ENCODE results near the gene CACNA2D4.
"Not testable (repeated sequence)": the region's sequence is repeated elsewhere in the genome, so short reads cannot be mapped to it uniquely, and the experiment has no call there.

CACNA2D4 gene

DNA sequence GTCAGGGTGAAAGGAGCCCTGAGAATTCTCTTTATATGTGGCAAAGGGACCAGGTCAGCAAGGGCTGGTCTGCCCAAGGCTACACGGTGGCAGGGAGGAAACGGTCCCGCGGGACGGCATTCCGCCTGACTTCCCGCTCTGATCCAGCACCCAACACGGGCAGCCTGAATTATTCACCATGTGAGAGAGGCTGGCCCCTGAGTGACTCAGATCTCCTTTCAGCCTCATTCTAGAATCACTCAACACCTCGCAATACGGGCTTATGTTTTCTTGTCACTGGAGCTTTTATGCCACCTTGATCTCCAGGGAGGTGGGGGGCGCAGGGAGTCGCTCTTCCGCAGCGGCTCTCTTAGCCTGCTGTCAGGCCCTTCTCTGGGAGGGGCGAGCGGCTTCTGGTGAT is 89.6 kb downstream of the CACNA2D4 start:
- DNase-seq = no peak

DNA sequence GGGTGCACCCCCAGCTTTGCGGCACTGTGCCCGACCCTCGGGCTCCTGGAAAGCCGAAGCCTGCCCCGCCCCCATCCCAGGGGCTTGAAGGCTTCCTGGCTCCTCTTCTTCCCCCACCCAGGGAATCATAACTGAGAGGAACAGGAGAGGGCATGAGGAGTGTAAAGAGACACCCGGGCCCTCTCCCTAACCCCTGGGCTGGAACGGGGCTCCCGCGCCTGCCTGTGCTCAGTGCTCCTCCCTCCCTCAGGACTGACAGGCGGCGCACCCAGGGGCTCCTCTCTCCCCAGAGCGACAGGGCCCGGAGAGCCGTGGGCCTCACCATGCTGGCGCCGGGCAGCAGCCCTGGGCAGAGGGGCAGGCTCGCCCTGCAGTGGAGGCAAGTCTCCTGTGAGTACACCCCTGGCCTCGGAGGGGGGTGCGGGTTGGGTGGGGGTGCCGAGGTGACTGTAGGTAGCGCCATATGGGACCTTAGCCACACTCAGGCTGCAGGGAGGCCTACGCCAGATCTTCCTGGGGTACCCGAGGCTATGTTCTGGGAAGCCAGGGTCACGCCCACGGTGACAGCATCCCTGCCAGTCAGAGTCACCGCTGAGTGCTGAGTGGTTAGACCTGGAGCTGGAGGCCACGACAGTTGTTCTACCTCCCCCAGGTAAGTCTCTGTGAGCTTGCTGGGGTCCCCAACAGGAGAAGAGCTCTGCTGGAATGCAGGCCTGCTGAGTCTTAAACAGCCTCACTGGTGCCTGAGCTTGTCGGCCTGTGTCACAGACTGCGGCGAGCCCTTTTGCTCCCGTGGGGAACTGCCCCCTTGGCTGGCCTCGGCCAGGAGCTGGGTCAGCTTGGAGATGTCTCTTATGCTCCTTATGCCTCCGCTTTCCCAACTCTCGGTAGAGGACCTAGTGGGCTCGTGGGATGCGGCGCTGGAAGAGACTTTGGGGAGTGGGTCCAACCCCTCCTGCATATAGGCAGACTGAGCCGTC is 90.3 kb downstream of the CACNA2D4 start:
- no peak for DNase-seq

DNA sequence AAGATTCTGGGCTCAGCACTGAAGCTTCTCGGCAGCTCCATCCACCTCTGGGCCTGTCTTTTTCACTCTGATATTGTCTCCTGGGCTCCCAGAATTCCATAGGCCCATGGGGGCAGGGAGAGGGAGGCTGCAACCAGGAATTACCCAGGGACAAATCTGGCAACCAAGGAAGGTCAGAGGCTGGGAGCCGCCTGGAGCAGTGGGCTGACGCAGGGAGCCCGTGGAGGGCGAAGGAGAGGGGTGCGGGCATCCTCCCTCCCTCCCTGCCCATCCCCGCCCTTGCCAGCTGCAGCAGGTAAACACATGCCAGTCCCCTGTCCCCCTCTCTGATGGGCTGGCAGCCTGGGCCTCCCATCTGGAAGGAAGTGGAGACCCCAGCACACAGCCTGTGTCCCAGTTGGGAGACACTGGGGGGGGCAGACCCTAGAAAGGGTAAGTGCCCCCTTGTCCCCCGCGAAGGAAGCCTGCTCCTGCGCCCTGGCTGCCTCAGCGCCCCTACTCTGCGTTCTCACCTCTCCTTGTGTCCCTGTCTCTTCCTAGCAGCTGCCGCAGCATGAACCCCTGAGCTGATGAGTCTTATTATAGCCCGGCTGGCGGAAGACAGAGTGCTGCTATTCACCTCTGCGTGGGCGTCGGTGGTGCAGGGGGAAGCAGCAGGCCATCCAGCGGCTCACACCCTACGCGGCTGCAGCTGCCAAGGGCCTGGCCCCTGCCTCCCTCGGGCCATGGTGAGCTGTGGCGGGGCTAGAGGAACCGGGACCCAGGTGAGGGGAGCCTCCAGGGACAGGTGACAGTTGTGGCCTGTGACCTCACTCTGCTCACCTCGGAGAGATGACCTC is 91.4 kb downstream of the CACNA2D4 start:
- no peak for DNase-seq

DNA sequence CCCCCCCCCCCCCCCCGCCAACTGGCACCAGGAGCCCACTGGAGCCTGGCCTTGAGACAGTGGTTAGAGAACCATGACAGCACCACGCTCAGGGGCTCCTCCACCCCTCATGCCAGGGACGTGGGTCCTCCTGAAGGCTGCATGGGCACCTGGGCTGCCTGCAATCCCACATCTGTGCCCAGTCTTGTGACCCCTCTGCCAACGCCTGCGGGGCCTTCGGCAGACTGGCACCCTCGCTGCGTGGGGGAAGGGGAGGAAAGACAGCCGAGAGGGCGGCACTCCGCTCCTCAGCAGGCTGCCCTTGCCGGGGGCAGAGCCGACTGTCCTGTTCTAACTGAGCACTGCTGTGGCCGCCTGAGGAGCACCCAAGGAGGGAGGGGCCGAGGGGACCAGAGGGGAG is 92.1 kb downstream of the CACNA2D4 start:
- no peak for DNase-seq

DNA sequence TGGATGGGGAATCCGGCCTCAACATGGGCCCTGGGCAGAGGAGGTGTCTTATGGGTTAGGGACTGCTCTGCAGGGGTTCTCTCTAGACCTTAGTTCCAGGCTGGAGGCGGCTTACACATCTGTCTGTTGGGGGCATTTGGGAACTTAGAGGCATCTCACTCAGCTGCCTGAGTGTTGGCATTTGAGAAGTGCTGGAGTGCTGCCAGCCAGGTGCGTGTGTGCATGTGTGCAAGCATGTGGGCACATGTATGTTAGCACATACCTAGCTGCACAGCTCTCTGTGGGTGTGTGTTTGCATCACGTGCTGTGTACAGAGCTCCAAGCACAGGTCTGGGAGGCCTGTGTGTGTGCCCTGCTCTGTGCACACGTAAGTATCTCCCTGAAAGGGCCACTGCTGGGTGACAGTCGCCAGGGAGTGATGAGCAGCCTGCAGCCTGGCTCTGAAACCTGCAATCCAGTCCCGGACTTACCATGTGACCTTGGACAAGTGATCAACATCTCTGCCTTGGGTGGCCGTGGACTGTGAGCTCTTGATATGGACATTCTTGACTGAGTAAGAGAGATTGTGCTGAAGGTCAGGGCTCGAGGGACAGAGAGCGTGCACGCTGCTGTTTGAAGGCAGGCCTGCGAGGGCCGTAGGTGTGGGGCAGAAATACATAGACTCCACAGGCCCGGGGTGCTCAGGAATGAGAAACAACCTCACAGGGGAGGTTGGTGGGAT is 92.9 kb downstream of the CACNA2D4 start:
- no peak for DNase-seq

DNA sequence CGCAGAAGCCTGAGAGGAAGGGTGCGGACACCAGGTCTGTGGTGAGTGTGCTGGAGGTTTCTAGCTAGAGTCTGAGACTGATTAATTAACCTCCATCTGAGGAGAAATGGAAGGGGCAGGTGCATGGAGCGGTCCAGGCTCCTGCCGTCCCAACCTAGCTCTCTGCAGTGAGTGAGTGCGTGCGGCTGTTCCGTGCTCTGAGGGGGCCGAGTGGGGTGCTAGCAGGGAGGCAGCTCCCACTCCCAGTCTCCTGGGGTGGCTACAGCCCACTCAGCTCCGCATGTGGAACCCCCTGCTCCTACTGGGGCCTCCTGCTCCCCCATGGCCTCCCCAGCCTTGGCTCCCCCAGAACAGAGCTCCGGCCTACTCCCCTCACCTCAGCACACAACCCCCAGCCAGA is 95.2 kb downstream of the CACNA2D4 start:
- DNase-seq = no peak

DNA sequence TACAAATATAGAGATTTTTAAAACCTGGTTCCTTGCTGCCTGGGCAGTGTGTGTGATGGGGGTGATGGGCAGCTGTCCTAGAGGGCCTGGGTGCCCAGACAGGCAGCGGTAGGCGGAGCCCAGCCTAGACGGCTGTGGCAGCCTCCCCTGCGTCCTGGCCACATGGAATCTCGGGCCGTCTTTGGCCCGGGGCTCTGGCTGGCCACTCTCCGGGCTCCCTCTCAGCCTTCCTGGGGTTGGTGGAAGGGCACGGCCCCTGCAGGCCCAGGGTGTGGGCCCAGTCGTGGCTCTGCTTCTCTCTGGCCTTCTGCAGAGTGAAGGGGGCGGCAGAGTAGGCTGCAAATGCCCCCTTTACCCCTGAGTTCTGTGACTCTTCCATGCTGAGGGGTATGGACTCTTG is 95.8 kb downstream of the CACNA2D4 start:
- no peak for DNase-seq

DNA sequence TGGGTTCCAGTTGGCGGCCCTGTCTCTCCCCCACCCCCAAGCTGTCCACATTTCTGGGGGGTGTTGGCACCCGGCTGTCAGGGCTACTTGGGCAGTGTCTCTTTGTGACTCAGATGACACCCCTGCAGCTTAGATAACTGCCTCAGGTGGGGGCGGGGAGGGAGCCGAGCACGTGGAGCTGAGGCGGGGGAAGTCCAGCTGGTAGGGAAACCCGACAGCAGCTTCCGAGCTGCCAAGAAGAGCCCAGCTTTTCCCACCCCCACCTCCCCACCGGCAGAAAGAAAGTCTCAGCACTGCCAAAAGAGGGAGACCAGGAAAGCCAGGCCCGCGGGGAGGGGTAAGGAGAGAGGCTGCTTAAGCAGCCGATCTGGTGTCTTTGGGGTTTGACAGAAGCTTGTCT is 96.6 kb downstream of the CACNA2D4 start:
- DNase-seq = no peak

DNA sequence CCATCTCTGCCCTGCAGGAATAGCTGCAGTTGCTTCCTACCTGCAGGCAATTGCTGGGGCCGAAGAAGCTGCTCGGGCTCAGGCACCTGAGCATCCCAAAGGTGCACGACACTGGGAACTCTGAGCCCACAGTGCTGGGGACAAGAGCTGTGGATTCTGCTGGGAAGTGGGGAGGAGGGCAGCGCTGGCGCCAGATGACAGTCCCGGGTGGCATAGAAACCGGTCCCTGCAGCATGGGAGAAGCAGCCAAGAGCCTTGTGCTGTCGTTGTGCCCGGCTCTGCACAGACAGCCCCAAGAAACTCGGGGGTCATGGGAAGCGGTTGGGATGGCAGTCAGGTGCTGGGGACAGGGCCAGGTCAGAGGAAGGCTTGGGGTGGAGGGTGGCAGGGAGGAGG is 97.6 kb downstream of the CACNA2D4 start:
- no peak for DNase-seq

DNA sequence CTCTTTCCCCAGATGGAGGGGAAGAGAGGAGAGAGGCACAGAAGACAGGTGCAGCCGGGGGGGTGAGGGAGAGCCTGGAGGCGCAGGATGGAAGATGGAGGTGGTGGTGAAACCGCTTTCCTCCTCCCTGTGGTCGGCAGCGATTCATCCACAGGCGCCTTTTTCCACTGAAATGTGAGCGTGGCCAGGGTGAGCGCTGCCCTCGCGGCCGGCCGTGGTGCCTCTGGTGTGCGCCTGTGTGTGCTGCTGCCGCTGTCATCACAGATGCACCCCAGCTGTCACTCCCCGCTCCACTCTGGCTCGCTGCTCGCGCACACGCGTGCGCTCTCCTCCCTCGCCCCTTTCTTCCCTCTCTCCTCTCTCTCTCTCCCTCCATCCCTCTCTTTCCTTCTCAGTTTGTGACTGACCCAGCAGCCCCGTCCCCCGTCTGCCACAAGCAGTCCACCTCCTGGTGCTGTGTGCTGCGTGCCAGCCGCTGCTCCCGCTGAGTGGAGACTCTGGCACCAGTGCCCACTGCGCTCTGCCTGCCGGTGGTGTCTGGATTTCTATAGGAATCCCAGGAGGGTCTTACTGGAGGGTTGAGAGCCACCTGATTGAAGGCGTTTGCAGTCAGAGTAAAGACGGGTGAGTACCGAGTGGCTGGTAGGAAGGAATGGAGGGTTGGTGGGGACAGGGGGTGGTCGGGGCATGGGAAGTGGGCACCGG is 98.1 kb downstream of the CACNA2D4 start, which contains the start of gene LRTM2:
TSS of gene LRTM2 (plus strand) at position 375 of the 705 bp plus-strand sequence. CDS start 7,584 bp downstream, outside the sequence.
- no peak for DNase-seq

DNA sequence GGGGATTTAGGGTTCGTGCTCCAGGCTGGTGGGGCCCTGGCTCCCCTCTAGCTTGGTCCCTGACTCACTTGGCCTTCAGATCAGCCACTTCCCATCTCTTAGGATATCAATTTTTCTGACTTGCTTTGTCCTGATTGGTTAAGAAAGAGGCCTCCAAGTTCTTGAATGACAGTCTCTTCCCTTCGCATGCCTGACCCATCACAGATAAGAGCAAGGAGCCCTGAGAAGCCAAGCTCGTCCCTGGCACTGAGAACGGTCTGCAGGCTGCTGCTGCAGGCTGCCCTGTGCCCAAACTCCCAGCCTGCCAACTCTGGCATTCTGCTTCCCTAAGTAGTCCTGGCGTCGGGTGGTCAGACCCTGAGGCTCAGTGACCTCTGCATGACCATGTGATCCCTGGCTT is 98.9 kb downstream of the CACNA2D4 start:
- DNase-seq = no peak

DNA sequence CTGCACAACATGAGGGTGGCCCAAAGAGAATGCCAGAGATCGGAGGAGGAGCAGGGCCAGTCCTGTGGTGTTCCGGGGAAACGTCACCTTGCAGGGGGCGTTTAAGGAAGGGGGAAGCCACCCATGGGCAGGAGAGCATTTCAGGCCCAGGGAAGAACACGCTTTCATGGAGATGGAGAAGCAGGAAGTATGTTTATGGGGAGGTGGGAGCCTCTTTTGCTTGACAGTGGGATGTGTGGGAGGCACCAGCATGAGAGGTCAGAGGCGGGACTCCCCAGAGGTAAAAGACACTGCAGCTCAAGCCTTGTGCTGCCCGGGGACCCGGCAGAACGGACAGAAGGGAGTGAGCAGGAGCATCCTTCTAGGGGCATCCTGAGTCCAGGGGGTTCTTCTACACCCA is 99.4 kb downstream of the CACNA2D4 start:
- no peak for DNase-seq

DNA sequence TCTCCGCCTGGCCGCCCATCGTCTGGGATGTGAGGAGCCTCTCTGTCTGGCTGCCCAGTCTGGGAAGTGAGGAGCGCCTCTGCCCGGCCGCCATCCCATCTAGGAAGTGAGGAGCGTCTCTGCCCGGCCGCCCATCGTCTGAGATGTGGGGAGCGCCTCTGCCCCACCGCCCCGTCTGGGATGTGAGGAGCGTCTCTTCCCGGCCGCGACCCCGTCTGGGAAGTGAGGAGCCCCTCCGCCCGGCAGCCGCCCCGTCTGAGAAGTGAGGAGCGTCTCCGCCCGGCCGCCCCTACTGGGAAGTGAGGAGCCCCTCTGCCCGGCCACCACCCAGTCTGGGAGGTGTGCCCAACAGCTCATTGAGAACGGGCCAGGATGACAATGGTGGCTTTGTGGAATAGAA is 100.5 kb downstream of the CACNA2D4 start:
- not testable (repeated sequence) for DNase-seq

DNA sequence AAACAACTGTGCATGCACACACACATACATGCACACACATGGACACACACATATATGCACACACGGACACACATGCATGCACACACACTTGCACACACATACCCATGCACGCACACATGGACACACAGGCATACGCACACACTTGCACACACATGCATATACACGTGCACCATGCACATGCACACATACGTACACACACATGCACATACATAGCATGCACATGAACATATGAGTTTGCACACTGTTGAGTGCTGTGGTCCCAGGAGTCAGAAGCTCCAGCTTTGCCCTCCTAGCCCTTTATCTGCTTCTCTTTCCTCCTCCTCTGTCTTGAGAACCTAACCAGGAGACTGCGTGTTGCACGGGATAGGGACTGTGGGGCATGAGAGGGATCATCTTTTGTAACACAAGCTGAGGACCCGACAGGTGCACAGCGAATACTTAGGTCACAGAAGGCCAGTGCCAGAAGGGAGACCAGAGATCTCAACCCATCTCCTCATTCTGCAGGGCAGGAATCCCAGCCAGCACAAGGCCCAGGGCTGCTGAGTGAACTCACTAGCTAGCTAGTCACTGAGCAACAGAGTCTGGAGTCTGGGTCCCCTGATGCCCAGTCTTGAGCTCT is 101.6 kb downstream of the CACNA2D4 start:
- DNase-seq = no peak

DNA sequence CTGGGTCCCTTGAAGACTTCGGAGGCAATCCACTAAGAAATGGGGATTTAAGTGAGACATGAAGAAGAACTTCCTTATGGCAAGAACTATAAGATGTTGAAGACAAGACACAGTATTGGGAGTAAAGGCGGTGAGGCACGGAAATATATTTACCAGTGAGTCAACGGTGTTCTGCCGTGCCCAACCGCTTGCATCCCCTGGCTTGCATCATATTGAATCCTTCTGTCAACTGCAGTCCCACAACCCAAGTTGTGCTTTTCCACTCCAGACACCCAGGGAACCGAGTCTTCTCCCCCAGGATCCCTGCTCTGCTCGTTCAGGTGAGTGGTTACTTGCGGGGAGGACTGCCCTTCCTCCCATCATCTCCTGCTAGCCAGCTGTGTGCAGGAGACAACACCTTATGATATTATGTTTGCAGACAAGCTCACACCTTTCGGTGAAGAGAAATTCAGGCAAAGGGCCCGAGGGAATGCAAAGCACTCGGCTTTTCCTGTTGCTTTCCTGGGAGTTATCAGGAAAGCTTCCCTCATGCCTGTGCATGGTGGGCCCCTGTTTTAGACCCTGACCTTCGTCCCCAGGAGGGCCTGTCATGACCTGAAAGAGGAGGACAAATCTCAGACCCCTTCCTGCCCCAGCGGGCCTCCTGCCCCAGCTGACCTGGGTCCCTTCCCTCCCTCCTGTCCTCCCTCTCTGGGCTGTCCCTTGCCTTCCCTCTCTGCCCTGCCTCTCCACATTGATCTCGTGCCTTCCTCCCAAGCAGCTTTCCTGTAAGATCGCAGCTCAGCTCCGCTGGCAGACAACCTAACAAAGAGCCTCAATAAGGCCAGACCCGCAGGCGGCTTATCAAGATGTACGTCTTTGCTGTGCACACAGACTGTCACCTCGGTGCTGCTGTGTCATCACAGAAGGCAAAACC is 102.4 kb downstream of the CACNA2D4 start:
- DNase-seq = no peak

DNA sequence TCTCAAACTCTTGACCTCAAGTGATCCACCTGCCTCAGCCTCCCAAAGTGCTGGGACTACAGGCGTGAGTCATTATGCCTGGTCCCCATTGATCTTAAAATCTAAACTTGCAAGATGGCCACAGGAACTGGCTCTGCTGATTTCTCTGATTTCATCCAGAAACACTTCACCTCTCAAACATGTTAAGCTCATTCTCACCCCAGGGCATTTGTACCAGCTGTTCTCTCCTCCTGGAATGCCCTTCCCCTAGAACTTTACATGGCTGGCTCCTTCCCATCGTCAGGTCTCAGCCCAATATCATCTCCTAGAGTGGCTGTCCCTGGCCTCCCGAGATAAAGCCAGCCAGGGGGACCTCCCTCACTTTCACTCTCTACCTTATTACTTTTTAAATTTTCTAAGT is 103.3 kb downstream of the CACNA2D4 start:
- no peak for DNase-seq

DNA sequence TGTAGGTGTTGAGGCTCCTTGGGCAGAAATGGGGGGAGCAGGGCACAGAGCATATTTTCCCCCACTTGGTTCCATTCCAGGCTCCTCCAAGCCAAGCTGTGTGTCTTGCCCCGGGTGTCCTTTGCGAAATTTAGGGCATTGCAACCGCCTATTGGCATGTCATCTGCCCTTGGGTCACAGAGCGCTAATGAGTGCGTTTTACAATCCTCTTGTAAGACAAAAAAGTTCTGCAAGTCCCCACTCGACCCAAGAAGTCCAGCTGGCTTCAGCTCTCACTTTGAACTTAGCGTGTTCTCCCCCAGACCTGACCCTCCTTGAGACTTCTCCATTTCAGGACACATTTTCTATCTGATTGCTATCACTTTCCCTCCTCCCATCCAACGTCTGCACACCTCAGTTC is 104.2 kb downstream of the CACNA2D4 start:
- DNase-seq = no peak

DNA sequence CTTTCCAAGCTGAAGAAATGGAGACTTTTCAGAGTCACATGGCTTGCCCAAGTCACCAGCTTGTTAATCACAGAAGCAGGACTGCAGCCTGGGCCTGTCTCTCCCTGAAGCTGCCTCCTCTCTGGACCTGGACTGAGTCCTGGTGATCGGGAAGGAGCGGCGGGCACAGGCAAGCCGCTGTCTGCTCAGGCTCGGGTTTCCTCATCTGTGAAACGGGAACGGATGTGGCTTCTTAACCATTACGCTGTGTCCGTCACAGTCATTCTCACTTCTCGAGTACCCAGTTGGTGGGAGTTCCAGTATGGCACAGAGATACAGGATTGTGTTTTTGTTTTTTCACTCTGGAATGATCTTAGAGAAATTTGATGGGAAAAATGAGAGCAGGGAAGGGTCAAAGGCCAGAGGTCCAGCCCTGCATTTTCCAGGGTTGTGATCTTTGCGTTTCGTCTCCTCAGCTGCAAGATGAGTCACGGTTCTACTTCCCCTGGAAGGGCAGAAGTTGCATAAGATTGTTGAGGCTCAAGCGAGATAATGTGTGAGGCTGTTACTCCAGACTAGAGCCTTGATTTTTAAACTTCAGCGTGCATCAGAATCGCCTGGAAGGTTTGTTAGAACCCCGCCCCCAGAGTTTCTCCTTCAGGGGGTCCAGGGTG is 105.7 kb downstream of the CACNA2D4 start:
- DNase-seq = no peak

DNA sequence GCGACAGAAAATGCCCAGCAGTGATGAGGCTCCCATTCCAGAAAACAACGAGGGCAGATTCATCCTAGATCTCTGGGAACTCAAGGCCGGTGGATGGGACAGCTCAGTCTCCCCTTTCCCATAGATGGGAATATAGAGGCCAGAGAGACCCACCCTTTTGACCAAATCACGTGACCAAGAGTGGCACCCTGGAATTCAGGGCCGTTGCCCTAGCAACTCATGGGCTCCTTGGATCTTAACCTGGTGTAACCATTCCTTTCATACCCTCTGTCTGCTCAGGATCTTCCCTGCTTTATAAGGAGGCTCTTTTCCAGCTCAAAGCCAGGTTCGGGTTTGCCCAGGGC is 106.5 kb downstream of the CACNA2D4 start:
- DNase-seq = no peak

DNA sequence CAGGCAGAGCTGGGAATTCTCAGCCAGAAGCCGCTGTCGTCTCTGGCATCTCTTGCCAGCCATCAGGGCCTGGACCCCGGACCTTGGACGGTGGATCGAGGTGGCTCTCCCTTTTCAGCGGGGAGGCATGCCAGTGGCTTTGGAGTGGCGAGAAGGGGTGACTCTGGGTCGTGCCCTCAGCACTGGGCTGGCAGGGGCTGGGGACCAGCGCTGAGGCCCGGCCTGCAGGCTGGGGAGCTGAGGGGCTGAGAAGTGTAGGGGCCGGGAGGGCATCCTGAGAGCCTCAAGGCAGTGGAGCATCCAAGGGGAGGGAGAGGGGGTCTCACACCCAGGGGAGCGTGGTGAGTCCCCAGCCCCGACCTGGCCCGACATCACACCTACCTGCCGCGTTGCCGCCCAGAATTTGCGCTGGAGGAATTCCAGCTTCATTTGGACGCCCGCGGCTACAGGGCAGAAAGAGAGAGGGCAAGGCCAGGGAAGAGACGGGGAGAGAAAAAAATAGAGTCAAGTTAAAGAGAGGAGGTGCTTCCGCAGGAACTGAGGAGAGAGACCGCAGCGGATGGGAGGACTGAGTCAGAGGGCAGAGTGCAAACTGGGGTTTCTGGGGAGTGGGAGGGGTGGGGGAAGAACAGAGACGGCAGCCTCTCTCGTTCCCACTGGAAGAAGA is 107.0 kb downstream of the CACNA2D4 start:
- no peak for DNase-seq
